Urinary bladder (tissue), 4 donors: ENCODE data around the gene RAB27B. TPM values are rescaled to one million over a fixed set of nuclear protein-coding genes. Genes with fewer than 3 reads are reported as not detected.
"Not testable (repeated sequence)": the region's sequence is repeated elsewhere in the genome, so short reads cannot be mapped to it uniquely, and the experiment has no call there.

Source experiments
- DNase-seq: peaks from one replicate; pipeline ENCODE4 v3.0.0-alpha.2; 2015; ENCODE audit errors: extremely low spot score
- H3K27ac ChIP-seq: one replicate; pipeline ENCODE4 v1.5.1; 2013; ENCODE audit warnings: low read depth, mild to moderate bottlenecking, moderate library complexity
- H3K36me3 ChIP-seq: one replicate; pipeline ENCODE4 v1.6.1; 2013; ENCODE audit warnings: mild to moderate bottlenecking, moderate library complexity; ENCODE audit not compliant: insufficient read depth
- H3K4me1 ChIP-seq: one replicate; pipeline ENCODE4 v1.6.1; 2013; ENCODE audit warnings: mild to moderate bottlenecking, moderate library complexity; ENCODE audit not compliant: insufficient read depth
- H3K4me3 ChIP-seq: one replicate; pipeline ENCODE4 v1.5.1; 2013; ENCODE audit warnings: low read depth, low read length
- WGBS: extraction: QIAGEN DNeasy Blood & Tissue Kit; methylation state at CpG from one replicate; pipeline ENCODE4 v1.1.7; 2013; 5-methylcytosine and 5-hydroxymethylcytosine counted together
- polyA plus RNA-seq: library from polyadenylated mRNA; stranded (reverse); fragments of 200-250 nt; gene quantifications from one replicate; pipeline ENCODE4 v1.2.3, GENCODE V29; 2013
- total RNA-seq: library from RNA; depleted of rRNA; stranded (reverse); fragments of >200 nt; gene quantifications from one replicate; pipeline ENCODE4 v1.2.3, GENCODE V29; 2014
- donor health status: healthy with polysubstance abuse.
- donor health status: healthy.

Gene RAB27B
- total and polyA plus RNA-seq, 2 donors = 0.90 to 19.8 TPM

DNA sequence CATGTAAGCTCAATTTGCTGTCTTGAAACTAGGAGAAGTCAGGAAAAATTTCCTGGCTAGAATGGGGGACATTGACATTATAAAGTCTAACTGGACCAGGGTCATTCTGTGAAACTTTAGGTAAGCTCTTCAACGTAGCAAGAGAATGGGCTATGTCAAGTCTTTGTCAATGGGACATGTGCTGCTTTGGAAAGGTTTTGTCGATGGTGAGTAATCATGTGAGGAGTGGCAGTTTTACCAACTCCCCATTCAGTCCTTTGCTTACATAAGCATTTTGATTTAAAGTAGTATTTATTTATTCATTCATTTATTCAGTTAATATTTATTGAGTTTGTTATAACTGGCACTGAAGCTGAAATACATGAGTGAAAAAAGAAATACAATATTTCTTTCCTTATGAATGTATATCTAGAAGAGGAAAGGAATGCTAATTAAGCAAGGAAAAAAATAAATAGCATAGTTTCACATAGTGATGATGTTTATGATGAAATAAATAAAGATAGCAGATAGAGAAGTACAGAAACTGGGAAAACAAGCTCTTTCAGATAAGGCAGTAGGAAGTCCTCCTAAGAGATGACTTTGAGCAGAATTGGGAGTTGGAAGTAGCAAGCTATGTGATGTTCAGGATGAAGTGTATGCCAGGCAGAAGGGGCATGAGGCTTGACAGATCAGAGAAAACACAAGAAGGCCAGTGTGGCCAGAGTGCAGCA lies 25.4 kb upstream of the RAB27B start:
- Histone ChIP-seq H3K27ac (no peak overlapping the region), H3K36me3 (no peaks in the 10 kb centered on the region), H3K4me1 (peaks cover 1% of the 10 kb centered on the region), H3K4me3 (no peak overlapping the region)
- WGBS = 69% methylated on average over 2 of the region's 2 CpGs
- no peak for DNase-seq

- Histone ChIP-seq H3K4me1 (peaks cover 1% of the 10 kb centered on the region), H3K4me3 (no peak overlapping the region), H3K27ac (no peak overlapping the region), H3K36me3 (no peaks in the 10 kb centered on the region)
- 77% methylated on average over 3 of the region's 3 CpGs for WGBS
- no peak for DNase-seq
Measured at GRCh38 chr18:54805571-54806334, 22.5 kb upstream of the RAB27B start.

DNA sequence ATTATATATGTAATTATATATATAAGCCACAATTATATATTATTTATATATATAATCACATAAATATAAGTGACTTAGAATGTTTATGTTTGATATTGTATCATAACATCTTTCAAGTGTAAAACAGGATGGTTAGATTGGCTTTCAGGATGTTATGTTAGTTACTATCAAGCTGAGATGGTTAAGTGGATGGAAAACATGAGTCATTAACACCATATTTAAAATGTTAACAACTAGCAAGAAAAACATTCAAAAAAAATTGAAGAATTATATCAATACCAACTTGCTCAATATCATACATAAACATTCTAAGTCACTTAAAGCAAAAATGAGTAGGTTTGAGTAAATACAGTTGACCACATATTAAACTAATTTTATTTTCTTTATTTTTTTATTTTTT lies 21.8 kb upstream of the RAB27B start:
- Histone ChIP-seq H3K27ac (no peak overlapping the region), H3K36me3 (no peaks in the 10 kb centered on the region), H3K4me3 (no peak overlapping the region), H3K4me1 (peaks cover 1% of the 10 kb centered on the region)
- no peak for DNase-seq

DNA sequence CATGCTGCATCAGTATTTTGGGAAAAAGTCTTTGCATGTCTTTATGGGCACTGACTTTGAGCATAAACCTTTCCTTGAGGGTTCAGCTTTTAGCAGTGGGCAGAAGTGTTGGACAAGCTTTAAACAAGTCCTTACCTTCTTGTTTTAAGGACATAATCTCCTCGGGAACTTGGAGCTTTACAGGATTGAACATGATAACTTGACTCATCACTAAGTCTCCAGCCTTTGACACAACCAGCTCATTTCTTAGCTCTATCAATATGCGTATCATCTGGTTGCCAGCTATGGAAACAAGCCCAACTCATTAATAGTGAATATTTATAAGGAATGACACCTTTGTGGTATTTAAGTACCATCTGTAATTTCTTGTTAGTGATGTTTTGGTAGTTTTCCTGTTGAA lies 21.0 kb upstream of the RAB27B start:
- Histone ChIP-seq H3K36me3 (no peaks in the 10 kb centered on the region), H3K4me1 (peaks cover 1% of the 10 kb centered on the region), H3K27ac (no peak overlapping the region), H3K4me3 (no peak overlapping the region)
- 85% methylated on average over 2 of the region's 2 CpGs for WGBS
- DNase-seq = no peak

DNA sequence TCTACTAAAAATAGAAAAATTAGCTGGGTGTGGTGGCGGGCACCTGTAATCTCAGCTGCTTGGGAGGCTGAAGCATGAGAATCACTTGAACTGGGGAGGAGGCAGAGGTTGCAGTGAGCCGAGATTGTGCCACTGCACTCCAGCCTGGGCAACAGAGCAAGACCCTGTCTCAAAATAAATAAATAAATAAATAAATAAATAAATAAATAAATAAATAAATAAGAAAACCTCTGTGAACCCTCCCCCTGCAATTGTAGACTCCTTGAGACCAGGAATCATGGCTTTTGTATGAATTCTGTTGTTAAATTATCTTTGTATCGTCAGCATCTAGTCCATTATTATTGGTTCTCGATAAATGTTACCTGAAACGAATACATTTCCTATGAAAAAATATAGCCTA lies 17.6 kb upstream of the RAB27B start:
- not testable (repeated sequence) for H3K36me3 ChIP-seq, H3K27ac ChIP-seq, H3K4me1 ChIP-seq, DNase-seq, H3K4me3 ChIP-seq
- 96% methylated on average over 5 of the region's 5 CpGs for WGBS

DNA sequence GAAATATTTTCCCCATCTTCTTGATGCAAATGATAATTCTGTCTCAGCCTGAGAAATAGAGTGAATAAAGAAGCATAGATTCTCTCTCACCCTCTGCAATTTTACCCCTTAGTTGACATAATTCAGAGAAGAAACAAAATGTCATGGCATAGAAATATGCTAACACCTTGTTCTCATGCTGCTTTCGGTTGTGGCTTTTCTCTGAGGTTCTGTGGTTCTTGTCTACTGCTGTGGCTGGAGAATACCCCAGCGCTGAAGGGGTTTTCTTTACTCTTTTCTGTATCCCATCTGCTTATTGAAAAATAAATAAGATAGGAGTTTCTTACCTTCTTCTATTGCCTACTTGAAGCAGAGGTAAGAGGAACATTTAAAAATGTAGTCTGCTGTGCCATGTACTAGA lies 15.4 kb upstream of the RAB27B start:
- no peaks in the 10 kb centered on the region for H3K36me3 ChIP-seq
- H3K27ac ChIP-seq = no peak overlapping the region
- WGBS = 87% methylated on average over 2 of the region's 2 CpGs
- no peak overlapping the region for H3K4me3 ChIP-seq
- DNase-seq = no peak
- no peaks in the 10 kb centered on the region for H3K4me1 ChIP-seq

GRCh38 chr18:54813305-54813704 lies 15.0 kb upstream of the RAB27B start:
- WGBS = 96% methylated on average over 1 of the region's 1 CpG

DNA sequence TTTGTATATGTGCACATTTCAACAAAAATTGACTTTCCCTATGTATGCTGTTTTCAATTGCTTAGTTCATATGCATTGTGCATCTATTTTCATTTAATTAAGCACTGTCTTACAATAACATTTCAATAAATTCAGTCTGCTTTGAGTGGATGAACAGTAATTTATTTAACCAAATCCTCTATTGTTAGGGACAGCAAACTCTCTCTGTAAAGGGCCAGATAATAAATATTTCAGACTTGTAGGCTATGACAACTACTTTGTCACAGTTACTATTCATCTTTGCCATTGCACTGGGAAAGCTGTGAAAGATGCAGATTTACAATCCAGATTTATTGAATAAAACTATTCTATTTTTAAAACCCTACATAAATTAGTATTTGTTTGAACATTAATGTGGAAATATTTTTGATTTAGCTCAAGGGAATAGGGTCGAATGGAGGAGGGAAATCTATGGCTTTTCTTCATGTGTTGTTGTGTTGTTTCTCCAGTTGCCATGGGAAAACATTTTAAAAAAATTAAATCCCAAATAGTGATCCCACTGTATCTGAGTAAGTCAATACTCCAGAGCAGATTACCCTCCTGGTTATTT lies 14.2 kb upstream of the RAB27B start:
- Histone ChIP-seq H3K4me1 (no peaks in the 10 kb centered on the region), H3K27ac (no peak overlapping the region), H3K36me3 (no peaks in the 10 kb centered on the region), H3K4me3 (no peak overlapping the region)
- no peak for DNase-seq
- 33% methylated on average over 1 of the region's 1 CpG for WGBS

More at GRCh38 chr18:54813305-54813704, 15.0 kb upstream of the RAB27B start:
- no peak overlapping the region for H3K27ac ChIP-seq
- no peaks in the 10 kb centered on the region for H3K36me3 ChIP-seq
- no peaks in the 10 kb centered on the region for H3K4me1 ChIP-seq
- no peak overlapping the region for H3K4me3 ChIP-seq
- no peak for DNase-seq

GRCh38 chr18:54815086-54815485 lies 13.2 kb upstream of the RAB27B start:
- Histone ChIP-seq H3K4me3 (no peak overlapping the region), H3K36me3 (no peaks in the 10 kb centered on the region), H3K27ac (no peak overlapping the region), H3K4me1 (no peaks in the 10 kb centered on the region)
- DNase-seq = no peak
- WGBS = 79% methylated on average over 2 of the region's 2 CpGs

DNA sequence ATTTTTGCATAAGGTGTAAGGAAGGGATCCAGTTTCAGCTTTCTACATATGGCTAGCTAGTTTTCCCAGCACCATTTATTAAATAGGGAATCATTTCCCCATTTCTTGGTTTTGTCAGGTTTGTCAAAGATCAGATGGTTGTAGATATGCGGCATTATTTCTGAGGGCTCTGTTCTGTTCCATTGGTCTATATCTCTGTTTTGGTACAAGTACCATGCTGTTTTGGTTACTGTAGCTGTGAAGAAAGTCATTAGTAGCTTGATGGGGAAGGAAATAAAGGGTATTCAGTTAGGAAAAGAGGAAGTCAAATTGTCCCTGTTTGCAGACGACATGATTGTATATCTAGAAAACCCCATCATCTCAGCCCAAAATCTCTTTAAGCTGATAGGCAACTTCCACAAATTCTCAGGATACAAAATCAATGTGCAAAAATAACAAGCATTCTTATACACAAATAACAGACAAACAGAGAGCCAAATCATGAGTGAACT lies 7.4 kb upstream of the RAB27B start:
- 82% methylated on average over 2 of the region's 2 CpGs for WGBS
- not testable (repeated sequence) for DNase-seq, H3K4me1 ChIP-seq, H3K4me3 ChIP-seq, H3K36me3 ChIP-seq, H3K27ac ChIP-seq

- 74% methylated on average over 6 of the region's 6 CpGs for WGBS
- no peak overlapping the region for H3K27ac ChIP-seq
- no peak overlapping the region for H3K4me3 ChIP-seq
- H3K36me3 ChIP-seq = no peaks in the 10 kb centered on the region
- H3K4me1 ChIP-seq = no peaks in the 10 kb centered on the region
- DNase-seq = no peak
Measured at GRCh38 chr18:54822872-54823845, 5.1 kb upstream of the RAB27B start.

DNA sequence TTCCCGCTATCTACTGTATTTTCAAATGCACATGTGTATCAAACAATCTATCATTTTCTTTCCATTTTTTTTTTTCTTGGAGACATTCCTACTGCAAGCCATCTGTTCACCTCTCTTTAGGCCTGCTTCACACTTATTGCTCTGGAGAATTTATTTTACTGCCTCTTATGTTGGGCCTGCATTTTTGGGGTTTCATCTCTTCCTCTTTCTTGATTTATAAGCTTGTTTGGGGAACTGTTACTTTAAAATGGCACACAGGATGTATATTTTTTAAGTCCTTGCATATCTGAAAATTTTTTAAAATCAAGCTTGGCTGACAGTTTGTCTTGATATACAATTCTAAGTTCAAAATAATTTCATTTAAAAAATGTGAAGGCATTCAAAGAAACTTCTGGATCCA lies 3.5 kb upstream of the RAB27B start:
- no peaks in the 10 kb centered on the region for H3K36me3 ChIP-seq
- WGBS = 97% methylated on average over 1 of the region's 1 CpG
- DNase-seq = no peak
- H3K4me1 ChIP-seq = no peaks in the 10 kb centered on the region
- no peak overlapping the region for H3K4me3 ChIP-seq
- no peak overlapping the region for H3K27ac ChIP-seq
